MM.1S (cell line): ENCODE measurements around the gene EBP.
"Not testable (repeated sequence)": the region's sequence is repeated elsewhere in the genome, so short reads cannot be mapped to it uniquely, and the experiment has no call there.

Experiments
- CTCF ChIP-seq: fragments of 300-600 bp; sonication (generic); IDR thresholded peaks from 2 replicates; pipeline ENCODE4 v1.5.1; 2016; ENCODE audit warnings: antibody characterized with exemption, low read length, mixed read lengths
- EZH2 ChIP-seq: fragments of 300-600 bp; sonication (generic); optimal IDR thresholded peaks from 2 replicates; pipeline ENCODE3; 2017; ENCODE audit warnings: low read depth, mild to moderate bottlenecking, antibody characterized with exemption, low read length, mixed read lengths
- EZH2phosphoT487 ChIP-seq: fragments of 300-600 bp; sonication (generic); IDR thresholded peaks from 2 replicates; pipeline ENCODE4 v1.6.1; 2018; ENCODE audit warnings: antibody characterized with exemption, low read length

GRCh38 chrX:48519481-48519880 is 2.1 kb upstream of the EBP start:
- not testable (repeated sequence) for TF ChIP-seq CTCF, EZH2, EZH2phosphoT487
